OCI-M1 (cell line): ENCODE results near the gene BNIP5.
"Not testable (repeated sequence)": the region's sequence is repeated elsewhere in the genome, so short reads cannot be mapped to it uniquely, and the experiment has no call there.

ENCODE experiments used
- DNase-seq: peaks from one replicate; lab custom pipeline; 2025; lab: John Stamatoyannopoulos, UW

BNIP5 gene

GRCh38 chr6:36367743-36368142 lies 31.1 kb upstream of the BNIP5 start:
- no peak for DNase-seq

DNA sequence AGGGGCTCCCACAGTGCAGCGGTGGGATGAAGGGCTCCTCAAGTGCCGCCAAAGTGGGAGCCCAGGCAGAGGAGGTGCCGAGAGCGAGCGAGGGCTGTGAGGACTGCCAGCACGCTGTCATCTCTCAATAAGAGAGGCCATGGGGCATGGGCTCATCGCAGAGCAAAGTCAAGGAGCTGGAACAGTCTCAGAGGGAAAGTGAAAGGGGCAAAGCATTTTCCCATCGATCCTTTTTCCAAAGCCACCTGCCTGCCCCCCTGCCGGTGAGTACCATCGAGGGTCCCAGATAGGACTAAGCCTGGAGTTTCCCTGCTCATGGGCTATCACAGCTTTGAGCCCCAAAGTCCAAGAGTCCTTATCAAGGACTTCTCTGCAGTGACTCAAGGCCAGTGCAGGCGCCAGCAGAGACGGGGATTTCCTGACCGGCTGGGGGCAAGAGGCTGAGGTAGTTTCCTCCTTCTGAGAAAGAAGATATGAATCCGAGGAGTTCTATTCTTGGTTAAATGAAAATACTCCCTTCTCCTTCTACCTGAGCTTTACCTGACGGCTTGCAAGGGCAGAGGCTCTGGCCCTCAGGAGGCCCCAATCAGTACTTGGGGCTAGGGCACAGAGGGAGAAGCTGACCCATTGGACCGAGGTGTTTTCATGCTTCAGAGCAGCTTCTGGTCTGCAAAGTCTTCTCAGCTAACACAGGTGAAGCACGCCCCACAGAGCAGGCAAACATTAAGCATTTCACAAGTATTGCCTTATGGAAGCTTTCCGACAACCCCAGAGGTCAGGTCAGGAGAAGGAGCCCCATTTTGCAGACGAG lies 28.2 kb upstream of the BNIP5 start:
- peak; percentile 52 for DNase-seq

DNA sequence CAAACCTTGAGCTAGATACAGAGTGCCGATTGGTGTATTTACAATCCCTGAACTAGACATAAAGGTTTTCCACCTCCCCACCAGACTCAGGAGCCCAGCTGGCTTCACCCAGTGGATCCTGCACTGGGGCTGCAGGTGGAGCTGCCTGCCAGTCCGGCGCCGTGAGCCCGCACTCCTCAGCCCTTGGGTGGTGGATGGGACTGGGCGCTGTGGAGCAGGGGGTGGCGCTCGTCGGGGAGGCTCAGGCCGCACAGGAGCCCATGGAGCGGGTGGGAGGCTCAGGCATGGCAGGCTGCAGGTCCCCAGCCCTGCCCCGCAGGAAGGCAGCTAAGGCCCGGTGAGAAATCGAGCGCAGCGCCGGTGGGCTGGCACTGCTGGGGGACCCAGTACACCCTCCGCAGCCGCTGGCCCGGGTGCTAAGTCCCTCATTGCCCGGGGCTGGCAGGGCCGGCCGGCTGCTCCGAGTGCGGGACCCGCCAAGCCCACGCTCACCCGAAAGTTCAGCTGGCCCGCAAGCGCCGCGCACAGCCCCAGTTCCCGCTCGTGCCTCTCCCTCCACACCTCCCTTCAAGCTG lies 27.5 kb upstream of the BNIP5 start:
- not testable (repeated sequence) for DNase-seq

DNA sequence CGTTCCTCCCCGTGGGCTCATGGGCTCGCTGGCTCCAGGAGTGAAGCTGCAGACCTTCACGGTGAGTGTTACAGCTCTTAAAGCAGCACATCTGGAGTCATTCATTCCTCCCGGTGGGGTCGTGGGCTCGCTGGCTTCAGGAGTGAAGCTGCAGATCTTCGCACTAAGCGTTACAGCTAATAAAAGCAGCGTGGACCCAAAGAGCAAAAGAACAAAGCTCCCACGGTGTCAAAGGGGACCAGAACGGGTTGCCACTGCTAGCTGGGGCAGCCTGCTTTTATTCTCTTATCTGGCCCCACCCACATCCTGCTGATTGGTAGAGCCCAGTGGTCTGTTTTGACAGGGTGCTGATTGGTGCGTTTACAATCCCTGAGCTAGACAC lies 26.7 kb upstream of the BNIP5 start:
- not testable (repeated sequence) for DNase-seq

- DNase-seq: no peak
Measured at GRCh38 chr6:36362551-36363370, 26.1 kb upstream of the BNIP5 start.

GRCh38 chr6:36361071-36361470 lies 24.4 kb upstream of the BNIP5 start:
- DNase-seq: no peak

- DNase-seq: peak; percentile 89
Measured at GRCh38 chr6:36360241-36361054, 23.8 kb upstream of the BNIP5 start.

DNA sequence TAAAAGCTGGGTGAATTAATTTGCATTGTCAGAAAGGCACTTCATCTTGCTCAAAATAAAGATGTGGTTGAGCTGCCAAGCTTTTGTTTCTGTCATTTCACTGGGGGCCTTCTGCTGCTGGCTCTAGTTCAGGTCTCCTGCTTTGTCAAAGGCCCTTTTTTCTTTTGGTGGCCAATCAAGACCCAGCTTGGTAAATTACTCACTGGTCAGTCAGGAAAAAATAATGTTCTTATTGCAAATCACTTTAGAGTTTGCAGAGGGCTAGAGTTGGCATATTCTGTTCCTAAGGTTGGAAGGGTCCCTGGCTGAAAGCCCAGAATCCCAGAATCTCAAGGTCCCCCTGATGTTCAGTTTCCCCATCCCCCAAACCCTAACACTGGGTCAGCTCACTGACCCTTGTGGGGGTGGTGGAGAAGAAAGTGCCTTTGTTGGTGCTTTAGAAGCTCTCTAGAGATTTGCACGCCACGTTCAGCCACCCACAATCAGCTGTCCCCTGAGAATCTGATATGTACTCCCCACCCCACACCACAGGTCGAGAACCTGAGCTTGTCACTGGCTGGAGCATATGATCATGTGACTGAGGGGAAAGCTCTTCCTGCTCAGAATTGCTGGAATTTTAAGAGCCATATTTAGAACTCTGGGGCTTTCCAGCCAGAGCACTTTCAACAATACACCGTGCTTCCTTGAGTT lies 21.7 kb upstream of the BNIP5 start:
- peak; percentile 57 for DNase-seq

DNA sequence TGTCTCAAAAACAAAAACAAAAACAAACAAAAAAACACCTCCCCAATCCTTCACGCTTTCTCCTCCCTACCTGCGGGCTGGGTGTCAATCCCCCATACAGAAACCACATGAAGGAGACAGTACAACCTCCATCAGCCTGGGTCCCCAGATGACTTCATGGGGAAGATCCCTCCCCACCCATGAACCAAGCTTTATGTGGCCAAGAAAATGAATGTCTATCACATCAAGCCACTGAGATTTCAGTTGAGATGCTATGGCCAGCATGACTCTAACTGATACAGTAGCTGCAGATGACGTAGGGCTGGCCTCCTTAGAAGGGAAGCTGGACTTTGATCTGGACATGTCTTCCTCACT lies 21.2 kb upstream of the BNIP5 start:
- peak; percentile 54 for DNase-seq

- DNase-seq: peak; percentile 27
Measured at GRCh38 chr6:36355819-36356218, 19.1 kb upstream of the BNIP5 start.

DNA sequence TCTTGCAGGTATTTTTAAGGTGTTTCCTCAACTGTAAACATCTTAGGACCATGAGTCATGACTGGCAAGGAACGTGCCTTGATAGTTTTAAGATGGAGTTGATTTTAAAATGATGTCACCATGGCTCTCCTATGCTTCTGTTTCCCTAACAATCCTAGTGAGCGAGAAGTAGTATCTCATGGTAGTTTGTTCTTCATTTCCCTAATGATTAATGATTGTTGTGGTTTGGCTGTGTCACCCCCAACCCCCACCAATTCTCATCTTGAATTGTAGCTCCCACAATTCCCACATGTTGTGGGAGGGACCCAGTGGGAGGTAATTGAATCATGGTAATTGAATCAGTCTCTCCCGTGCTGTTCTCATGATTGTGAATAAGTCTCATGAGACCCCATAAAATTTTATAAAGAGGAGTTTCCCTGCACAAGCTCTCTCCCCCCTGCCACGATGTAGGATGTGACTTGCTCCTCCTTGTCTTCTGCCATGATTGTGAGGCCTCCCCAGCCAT lies 16.8 kb upstream of the BNIP5 start:
- no peak for DNase-seq

DNA sequence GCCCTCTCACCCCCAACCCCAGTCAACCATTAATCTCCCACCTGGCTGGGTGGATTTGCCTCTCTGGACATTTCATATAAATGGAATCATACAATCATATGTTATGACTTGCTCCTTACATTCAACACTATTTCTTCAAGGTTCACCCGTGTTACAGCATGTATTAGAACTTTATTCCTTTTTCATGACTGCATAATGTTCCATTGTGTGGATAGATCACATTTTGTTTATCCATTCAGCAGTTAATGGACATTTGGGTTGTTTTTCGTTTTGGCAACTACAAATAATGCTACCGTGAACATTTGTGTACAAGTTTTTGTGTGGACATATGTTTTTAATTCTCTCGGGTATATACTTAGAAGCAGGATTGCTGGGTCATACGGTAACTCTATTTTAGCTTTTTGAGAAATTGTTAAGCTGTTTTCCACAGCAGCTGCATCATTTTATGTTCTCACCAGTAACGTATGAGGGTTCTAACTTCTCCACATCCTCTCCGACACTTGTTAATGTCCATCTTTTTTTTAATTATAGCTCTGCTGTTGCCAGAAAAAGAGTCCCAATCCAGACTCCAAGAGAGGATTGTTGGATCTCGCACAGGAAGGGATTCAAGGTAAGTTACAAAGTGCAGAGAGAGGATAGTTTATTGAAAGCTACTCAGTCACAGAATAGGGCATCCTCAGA lies 15.9 kb upstream of the BNIP5 start:
- no peak for DNase-seq

- peak; percentile 93 for DNase-seq
Measured at GRCh38 chr6:36350681-36351571, 14.2 kb upstream of the BNIP5 start.

GRCh38 chr6:36350082-36350481 lies 13.4 kb upstream of the BNIP5 start:
- no peak for DNase-seq

DNA sequence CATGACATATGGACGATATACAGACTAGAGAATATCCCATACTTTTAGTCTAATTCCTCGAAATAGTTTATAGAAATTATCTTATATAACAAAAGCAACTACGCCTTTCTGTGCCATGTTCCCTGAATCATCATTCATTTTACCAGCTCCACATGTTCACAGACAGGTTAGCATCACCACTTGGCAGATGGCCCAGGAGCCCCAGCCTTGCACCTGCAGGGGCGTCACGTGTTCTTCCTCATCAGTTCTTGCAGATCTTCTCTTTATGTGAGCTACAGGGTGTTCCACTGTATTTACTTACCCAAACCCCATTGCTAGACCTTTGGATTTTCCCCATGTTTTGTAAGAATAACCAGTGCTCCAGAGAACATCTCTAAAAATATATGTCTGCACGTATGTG lies 12.6 kb upstream of the BNIP5 start:
- no peak for DNase-seq

DNA sequence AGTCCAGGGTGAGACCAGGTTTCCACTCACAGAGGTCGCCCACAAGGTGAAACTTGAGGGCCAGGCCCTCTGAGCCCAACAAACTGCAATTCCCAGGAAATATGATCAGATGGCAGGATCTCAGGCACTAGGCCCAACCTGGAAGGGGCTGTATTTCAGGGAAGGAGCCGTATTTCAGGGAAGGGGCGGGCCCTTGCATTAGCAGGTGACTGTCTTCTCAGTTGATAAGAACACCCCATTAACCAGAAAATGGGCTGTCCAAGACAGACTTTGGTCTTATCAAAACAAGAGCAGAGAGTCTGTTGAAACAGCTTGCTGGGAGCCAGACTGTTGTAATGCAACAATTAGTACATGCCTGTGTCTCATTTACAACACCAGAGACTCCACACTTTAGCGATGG lies 10.9 kb upstream of the BNIP5 start:
- peak; percentile 60 for DNase-seq

DNA sequence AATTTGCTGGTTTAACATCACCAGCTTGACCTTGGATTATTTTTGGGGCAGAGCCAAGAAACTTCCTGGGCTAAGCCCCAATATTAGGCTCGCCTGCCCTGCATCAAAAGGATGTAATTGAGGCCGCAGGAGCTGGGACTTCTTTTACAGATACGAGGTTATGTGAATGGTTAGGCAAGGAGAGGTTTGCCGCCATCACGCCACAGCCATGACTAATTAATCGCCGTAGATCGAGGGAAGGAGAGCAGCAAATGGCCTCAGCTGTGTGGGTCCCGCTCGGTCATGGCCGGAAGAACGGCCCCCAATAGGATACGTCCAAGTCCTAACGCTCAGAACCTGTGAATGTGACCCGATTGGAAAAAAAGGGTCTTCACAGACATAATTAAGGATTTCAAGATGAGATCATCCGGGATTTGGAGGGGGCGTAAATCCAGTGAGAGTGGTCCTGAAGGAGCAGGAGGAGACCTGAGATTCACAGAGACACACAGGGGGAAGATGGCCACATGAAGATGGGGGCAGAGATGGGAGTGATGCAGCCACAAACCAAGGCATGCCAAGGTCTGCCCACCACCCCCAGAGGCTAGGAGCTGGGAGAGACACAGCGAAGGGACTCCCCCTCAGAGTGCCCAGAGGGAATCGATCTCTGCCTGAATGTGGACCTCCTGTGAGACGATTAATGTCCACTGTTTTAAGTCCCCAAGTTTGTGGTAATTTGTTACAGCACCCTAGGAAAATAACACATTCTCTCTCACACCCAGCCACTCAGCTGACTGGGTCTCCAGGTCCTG lies 10.0 kb upstream of the BNIP5 start:
- DNase-seq: no peak

DNA sequence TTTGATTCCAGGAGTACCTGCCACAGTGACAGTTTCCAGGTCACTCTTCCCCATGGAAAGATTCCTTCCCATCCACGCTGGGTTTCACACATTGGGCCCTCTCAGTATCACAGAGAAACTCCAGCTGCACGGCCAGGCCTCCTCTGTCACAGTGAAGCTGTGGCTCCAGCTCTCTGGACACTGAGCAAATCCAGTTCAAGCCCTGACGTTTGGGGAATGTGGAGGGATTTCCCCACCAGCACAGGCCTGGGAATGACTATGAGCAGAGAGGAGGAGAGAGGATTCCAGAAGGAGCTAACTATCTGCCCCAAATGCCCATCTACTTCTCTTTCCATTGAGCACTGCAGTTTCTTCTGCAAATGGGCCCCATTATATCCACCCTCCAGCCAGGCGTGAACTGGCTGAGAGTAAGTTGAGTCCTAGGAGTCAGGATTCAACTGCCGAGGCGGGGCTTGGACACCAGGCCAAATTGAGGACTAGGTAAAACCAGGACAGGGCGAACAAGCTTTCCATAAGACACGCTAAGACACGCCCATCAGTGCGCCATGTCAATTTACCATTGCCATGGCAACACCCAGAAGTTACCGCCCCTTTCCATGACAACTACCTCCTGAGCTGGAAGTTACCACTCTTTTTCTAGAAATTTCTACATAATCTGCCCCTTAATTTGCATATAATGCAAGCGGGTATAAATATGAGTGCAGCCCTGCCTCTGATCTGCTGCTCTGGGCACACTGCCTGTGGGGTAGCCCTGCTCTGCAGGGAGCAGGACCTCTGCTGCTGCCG lies 9.2 kb upstream of the BNIP5 start:
- peak; percentile 30 for DNase-seq
